Measurements from ENCODE around the gene LBH.

LBH gene

GRCh38 chr2:30204281-30204680 is 27.1 kb upstream of the LBH start:
- TF ChIP-seq SUZ12 (IDR thresholded peaks at IDR 0.05; ENCODE audit: extremely low read depth, insufficient read depth, insufficient read length), result no peak
- no peak for TF ChIP-seq ZNF274 (IDR thresholded peaks at IDR 0.05; ENCODE audit: low read depth, low read length)
- TF ChIP-seq YY1 (IDR thresholded peaks at IDR 0.05; ENCODE audit: insufficient read depth, insufficient read length), result no peak
- peaks cover 3% of the 10 kb centered on the region for H3K4me1 ChIP-seq (ENCODE audit: insufficient read depth, insufficient read length)
- no peaks in the 10 kb centered on the region for H3K36me3 ChIP-seq (ENCODE audit: insufficient read depth, insufficient read length, low read length)
- no peak overlapping the region for H3K9ac ChIP-seq (ENCODE audit: insufficient read length, low read depth)
- no peak for DNase-seq (ENCODE audit: low read depth, low spot score)
- H3K4me3 ChIP-seq (ENCODE audit: insufficient read length, low read depth), result no peak overlapping the region
- no peaks in the 10 kb centered on the region for H3K27me3 ChIP-seq (ENCODE audit: insufficient read depth, insufficient read length)
- no peaks in the 10 kb centered on the region for H3K9me3 ChIP-seq (ENCODE audit: insufficient read depth, low read length)

- Histone ChIP-seq H3K4me1 (ENCODE audit: insufficient read depth, insufficient read length) (peaks cover 3% of the 10 kb centered on the region), H3K27me3 (ENCODE audit: insufficient read depth, insufficient read length) (no peaks in the 10 kb centered on the region), H3K9ac (ENCODE audit: insufficient read length, low read depth) (no peak overlapping the region), H3K36me3 (ENCODE audit: insufficient read depth, insufficient read length, low read length) (no peaks in the 10 kb centered on the region), H3K4me3 (ENCODE audit: insufficient read length, low read depth) (no peak overlapping the region), H3K9me3 (ENCODE audit: insufficient read depth, low read length) (no peaks in the 10 kb centered on the region)
- TF ChIP-seq SUZ12 (IDR thresholded peaks at IDR 0.05; ENCODE audit: extremely low read depth, insufficient read depth, insufficient read length) (no peak), ZNF274 (IDR thresholded peaks at IDR 0.05; ENCODE audit: low read depth, low read length) (no peak), YY1 (IDR thresholded peaks at IDR 0.05; ENCODE audit: insufficient read depth, insufficient read length) (no peak)
- no peak for DNase-seq (ENCODE audit: low read depth, low spot score)
These were observed 25.9 kb upstream of the LBH start for GRCh38 chr2:30205456-30205855.

- no peaks in the 10 kb centered on the region for H3K27me3 ChIP-seq (ENCODE audit: insufficient read depth, insufficient read length)
- H3K36me3 ChIP-seq (ENCODE audit: insufficient read depth, insufficient read length, low read length), result no peaks in the 10 kb centered on the region
- no peak overlapping the region for H3K4me3 ChIP-seq (ENCODE audit: insufficient read length, low read depth)
- H3K9me3 ChIP-seq (ENCODE audit: insufficient read depth, low read length), result no peaks in the 10 kb centered on the region
- no peak for TF ChIP-seq SUZ12 (IDR thresholded peaks at IDR 0.05; ENCODE audit: extremely low read depth, insufficient read depth, insufficient read length)
- TF ChIP-seq ZNF274 (IDR thresholded peaks at IDR 0.05; ENCODE audit: low read depth, low read length), result no peak
- no peak for TF ChIP-seq YY1 (IDR thresholded peaks at IDR 0.05; ENCODE audit: insufficient read depth, insufficient read length)
- H3K4me1 ChIP-seq (ENCODE audit: insufficient read depth, insufficient read length), result peaks cover 3% of the 10 kb centered on the region
- no peak overlapping the region for H3K9ac ChIP-seq (ENCODE audit: insufficient read length, low read depth)
- DNase-seq (ENCODE audit: low read depth, low spot score), result no peak
These were observed 24.6 kb upstream of the LBH start for GRCh38 chr2:30206461-30207430.

GRCh38 chr2:30208453-30208852 is 22.9 kb upstream of the LBH start:
- Histone ChIP-seq H3K9ac (ENCODE audit: insufficient read length, low read depth) (no peak overlapping the region), H3K4me1 (ENCODE audit: insufficient read depth, insufficient read length) (peaks cover 3% of the 10 kb centered on the region), H3K4me3 (ENCODE audit: insufficient read length, low read depth) (no peak overlapping the region), H3K27me3 (ENCODE audit: insufficient read depth, insufficient read length) (no peaks in the 10 kb centered on the region), H3K9me3 (ENCODE audit: insufficient read depth, low read length) (no peaks in the 10 kb centered on the region), H3K36me3 (ENCODE audit: insufficient read depth, insufficient read length, low read length) (no peaks in the 10 kb centered on the region)
- DNase-seq (ENCODE audit: low read depth, low spot score), result peak; percentile 75
- TF ChIP-seq YY1 (IDR thresholded peaks at IDR 0.05; ENCODE audit: insufficient read depth, insufficient read length) (no peak), ZNF274 (IDR thresholded peaks at IDR 0.05; ENCODE audit: low read depth, low read length) (no peak), SUZ12 (IDR thresholded peaks at IDR 0.05; ENCODE audit: extremely low read depth, insufficient read depth, insufficient read length) (no peak)

- TF ChIP-seq YY1 (IDR thresholded peaks at IDR 0.05; ENCODE audit: insufficient read depth, insufficient read length) (no peak), SUZ12 (IDR thresholded peaks at IDR 0.05; ENCODE audit: extremely low read depth, insufficient read depth, insufficient read length) (no peak), ZNF274 (IDR thresholded peaks at IDR 0.05; ENCODE audit: low read depth, low read length) (no peak)
- H3K4me3 ChIP-seq (ENCODE audit: insufficient read length, low read depth), result no peak overlapping the region
- no peak for DNase-seq (ENCODE audit: low read depth, low spot score)
- H3K4me1 ChIP-seq (ENCODE audit: insufficient read depth, insufficient read length), result peaks cover 3% of the 10 kb centered on the region
- H3K36me3 ChIP-seq (ENCODE audit: insufficient read depth, insufficient read length, low read length), result no peaks in the 10 kb centered on the region
- H3K27me3 ChIP-seq (ENCODE audit: insufficient read depth, insufficient read length), result no peaks in the 10 kb centered on the region
- H3K9me3 ChIP-seq (ENCODE audit: insufficient read depth, low read length), result no peaks in the 10 kb centered on the region
- no peak overlapping the region for H3K9ac ChIP-seq (ENCODE audit: insufficient read length, low read depth)
These were observed 22.1 kb upstream of the LBH start for GRCh38 chr2:30209227-30209626.

- no peak overlapping the region for H3K9ac ChIP-seq (ENCODE audit: insufficient read length, low read depth)
- no peaks in the 10 kb centered on the region for H3K9me3 ChIP-seq (ENCODE audit: insufficient read depth, low read length)
- no peaks in the 10 kb centered on the region for H3K27me3 ChIP-seq (ENCODE audit: insufficient read depth, insufficient read length)
- no peak for DNase-seq (ENCODE audit: low read depth, low spot score)
- no peaks in the 10 kb centered on the region for H3K36me3 ChIP-seq (ENCODE audit: insufficient read depth, insufficient read length, low read length)
- H3K4me3 ChIP-seq (ENCODE audit: insufficient read length, low read depth), result no peak overlapping the region
- TF ChIP-seq SUZ12 (IDR thresholded peaks at IDR 0.05; ENCODE audit: extremely low read depth, insufficient read depth, insufficient read length) (no peak), YY1 (IDR thresholded peaks at IDR 0.05; ENCODE audit: insufficient read depth, insufficient read length) (no peak)
- peaks cover 3% of the 10 kb centered on the region for H3K4me1 ChIP-seq (ENCODE audit: insufficient read depth, insufficient read length)
These were observed 18.0 kb upstream of the LBH start for GRCh38 chr2:30213326-30213725.

- Histone ChIP-seq H3K27me3 (ENCODE audit: insufficient read depth, insufficient read length) (no peaks in the 10 kb centered on the region), H3K4me3 (ENCODE audit: insufficient read length, low read depth) (no peak overlapping the region), H3K4me1 (ENCODE audit: insufficient read depth, insufficient read length) (no peaks in the 10 kb centered on the region), H3K9ac (ENCODE audit: insufficient read length, low read depth) (no peak overlapping the region), H3K9me3 (ENCODE audit: insufficient read depth, low read length) (no peaks in the 10 kb centered on the region), H3K36me3 (ENCODE audit: insufficient read depth, insufficient read length, low read length) (no peaks in the 10 kb centered on the region)
- TF ChIP-seq SUZ12 (IDR thresholded peaks at IDR 0.05; ENCODE audit: extremely low read depth, insufficient read depth, insufficient read length) (no peak), YY1 (IDR thresholded peaks at IDR 0.05; ENCODE audit: insufficient read depth, insufficient read length) (no peak), ZNF274 (IDR thresholded peaks at IDR 0.05; ENCODE audit: low read depth, low read length) (no peak)
- no peak for DNase-seq (ENCODE audit: low read depth, low spot score)
These were observed 17.3 kb upstream of the LBH start for GRCh38 chr2:30213907-30214463.
